ENCODE data around the gene PTGS2.

DNA sequence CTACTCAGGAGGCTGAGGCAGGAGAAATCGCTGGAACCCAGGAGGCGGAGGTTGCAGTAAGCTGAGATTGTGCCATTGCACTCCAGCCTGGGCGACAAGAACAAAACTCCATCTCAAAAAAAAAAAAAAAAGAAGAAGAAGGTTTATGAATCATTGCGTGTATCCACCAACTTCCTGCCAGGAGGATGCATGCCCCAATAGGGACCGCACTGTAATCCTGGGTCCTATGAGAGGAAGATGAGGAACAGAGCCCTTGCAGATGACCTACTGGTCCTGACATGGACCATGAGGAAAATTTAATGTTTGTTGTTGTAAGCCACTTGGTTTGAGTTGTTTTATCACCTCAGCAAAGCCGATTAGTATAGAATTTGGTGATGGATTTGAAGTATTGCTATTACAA is 56.7 kb downstream of the PTGS2 start:
- TF ChIP-seq, protein P1, sequence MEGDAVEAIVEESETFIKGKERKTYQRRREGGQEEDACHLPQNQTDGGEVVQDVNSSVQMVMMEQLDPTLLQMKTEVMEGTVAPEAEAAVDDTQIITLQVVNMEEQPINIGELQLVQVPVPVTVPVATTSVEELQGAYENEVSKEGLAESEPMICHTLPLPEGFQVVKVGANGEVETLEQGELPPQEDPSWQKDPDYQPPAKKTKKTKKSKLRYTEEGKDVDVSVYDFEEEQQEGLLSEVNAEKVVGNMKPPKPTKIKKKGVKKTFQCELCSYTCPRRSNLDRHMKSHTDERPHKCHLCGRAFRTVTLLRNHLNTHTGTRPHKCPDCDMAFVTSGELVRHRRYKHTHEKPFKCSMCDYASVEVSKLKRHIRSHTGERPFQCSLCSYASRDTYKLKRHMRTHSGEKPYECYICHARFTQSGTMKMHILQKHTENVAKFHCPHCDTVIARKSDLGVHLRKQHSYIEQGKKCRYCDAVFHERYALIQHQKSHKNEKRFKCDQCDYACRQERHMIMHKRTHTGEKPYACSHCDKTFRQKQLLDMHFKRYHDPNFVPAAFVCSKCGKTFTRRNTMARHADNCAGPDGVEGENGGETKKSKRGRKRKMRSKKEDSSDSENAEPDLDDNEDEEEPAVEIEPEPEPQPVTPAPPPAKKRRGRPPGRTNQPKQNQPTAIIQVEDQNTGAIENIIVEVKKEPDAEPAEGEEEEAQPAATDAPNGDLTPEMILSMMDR (IDR thresholded peaks at IDR 0.05): no peak
- TF ChIP-seq POLR2A (IDR thresholded peaks at IDR 0.05): no peak
